ENCODE measurements around the gene PPP1R37. TPM values are rescaled to one million over a fixed set of nuclear protein-coding genes. Genes with fewer than 3 reads are reported as not detected.

Gene PPP1R37
- total RNA-seq, 1 experiment from 2014 or later = 20.4 TPM

GRCh38 chr19:45138303-45138751, 45.3 kb downstream of the PPP1R37 start:
- Histone ChIP-seq H3K27ac (ENCODE audit: low read length) (no peak overlapping the region), H3K4me3 (ENCODE audit: low read depth in 2 of 2, low read length in 2 of 2) (no peak overlapping the region), H3K27me3 (ENCODE audit: control insufficient read depth, insufficient read depth, low read length) (no peaks in the 10 kb centered on the region), H3K4me1 (ENCODE audit: control insufficient read depth, insufficient read depth, low read length) (no peaks in the 10 kb centered on the region), H3K9me3 (ENCODE audit: control insufficient read depth, insufficient read depth, low read depth, low read length) (no peaks in the 10 kb centered on the region), H3K36me3 (ENCODE audit: control insufficient read depth, insufficient read depth, low read length) (no peaks in the 10 kb centered on the region)
- TF ChIP-seq POLR2AphosphoS5 (IDR thresholded peaks at IDR 0.05; ENCODE audit: low read depth, low read length) (no peak), REST (IDR thresholded peaks at IDR 0.05; ENCODE audit: insufficient read depth in 1 of 2, low read depth in 2 of 2, low read length in 1 of 2) (no peak), SIN3A (IDR thresholded peaks at IDR 0.05; ENCODE audit: borderline replicate concordance, insufficient read depth, low read depth, low read length) (no peak), TCF7L2 (IDR thresholded peaks at IDR 0.05; ENCODE audit: low read depth, low read length) (no peak), CTCF (IDR thresholded peaks at IDR 0.05) (no peak)
- DNase-seq (ENCODE audit: low read depth, low spot score) (no peak), ATAC-seq (no peak)
- POLR2A ChIA-PET = no interaction called here
- intact Hi-C loops (cut with micrococcal nuclease; ENCODE audit: unreplicated experiment) (no loop called here), in situ Hi-C loops (cut with HindIII; ENCODE audit: low pct_unique_long_range_greater_than_20kb, low sequenced_read_pairs) (no loop called here)
- no TSS peak for BruUV-seq (replicated peaks)
- CTCF ChIA-PET = no interaction called here

GRCh38 chr19:45139286-45140143, 46.5 kb downstream of the PPP1R37 start:
- POLR2A ChIA-PET = no interaction called here
- in situ Hi-C loops (cut with HindIII; ENCODE audit: low pct_unique_long_range_greater_than_20kb, low sequenced_read_pairs) = no loop called here
- H3K36me3 ChIP-seq (ENCODE audit: control insufficient read depth, insufficient read depth, low read length) = no peaks in the 10 kb centered on the region
- H3K4me1 ChIP-seq (ENCODE audit: control insufficient read depth, insufficient read depth, low read length) = no peaks in the 10 kb centered on the region
- ATAC-seq = no peak
- intact Hi-C loops (cut with micrococcal nuclease; ENCODE audit: unreplicated experiment) = no loop called here
- CTCF ChIA-PET = no interaction called here
- TF ChIP-seq CTCF (IDR thresholded peaks at IDR 0.05) (no peak), TCF7L2 (IDR thresholded peaks at IDR 0.05; ENCODE audit: low read depth, low read length) (no peak), POLR2AphosphoS5 (IDR thresholded peaks at IDR 0.05; ENCODE audit: low read depth, low read length) (no peak), SIN3A (IDR thresholded peaks at IDR 0.05; ENCODE audit: borderline replicate concordance, insufficient read depth, low read depth, low read length) (no peak), REST (IDR thresholded peaks at IDR 0.05; ENCODE audit: insufficient read depth in 1 of 2, low read depth in 2 of 2, low read length in 1 of 2) (no peak)
- no peaks in the 10 kb centered on the region for H3K27me3 ChIP-seq (ENCODE audit: control insufficient read depth, insufficient read depth, low read length)
- no peak overlapping the region for H3K27ac ChIP-seq (ENCODE audit: low read length)
- no peak overlapping the region for H3K4me3 ChIP-seq (ENCODE audit: low read depth in 2 of 2, low read length in 2 of 2)
- no TSS peak for BruUV-seq (replicated peaks)
- DNase-seq (ENCODE audit: low read depth, low spot score) = no peak
- H3K9me3 ChIP-seq (ENCODE audit: control insufficient read depth, insufficient read depth, low read depth, low read length) = no peaks in the 10 kb centered on the region
